Endothelial cell of umbilical vein (primary cell): ENCODE results near the gene ACER2.

Source experiments
- EZH2 ChIP-seq: IDR thresholded peaks from 2 replicates; pipeline ENCODE4 v1.6.1; 2012; ENCODE audit warnings: borderline replicate concordance, low read depth, mild to moderate bottlenecking, moderate library complexity, low read length, inconsistent platforms; ENCODE audit not compliant: severe bottlenecking
- GATA2 ChIP-seq: IDR thresholded peaks from 2 replicates; pipeline ENCODE4 v1.7.0; 2011; ENCODE audit warnings: low read depth, mild to moderate bottlenecking, moderate library complexity, mixed read lengths, low read length; ENCODE audit not compliant: insufficient read length, insufficient read depth
- MYC ChIP-seq: IDR thresholded peaks from one replicate; pipeline ENCODE4 v1.6.1; 2011; ENCODE audit warnings: mild to moderate bottlenecking, low read depth, low read length
- POLR2A ChIP-seq: IDR thresholded peaks from 2 replicates; pipeline ENCODE4 v1.6.1; 2012; ENCODE audit warnings: low read depth, mild to moderate bottlenecking, control low read depth, low read length
- POLR2AphosphoS5 ChIP-seq: IDR thresholded peaks from 2 replicates; pipeline ENCODE4 v1.6.1; 2012; ENCODE audit warnings: low read depth, mild to moderate bottlenecking, control low read depth, low read length, moderate library complexity; ENCODE audit not compliant: insufficient read depth
- TF ChIP-seq, protein P1 (sequence below), 2 donors: IDR thresholded peaks; 1 replicate in 1 of 2; 2 replicates in 1 of 2; pipeline ENCODE4 v1.5.1; 2011; ENCODE audit warnings: low read length in 2 of 2, mild to moderate bottlenecking in 2 of 2, moderate library complexity in 2 of 2, control low read depth in 1 of 2, inconsistent platforms in 1 of 2, low read depth in 1 of 2; ENCODE audit not compliant: insufficient read depth in 1 of 2; ENCODE audit errors: extremely low read depth in 1 of 2
- TF ChIP-seq, protein P2 (sequence below): IDR thresholded peaks from 2 replicates; pipeline ENCODE4 v1.6.1; 2011; ENCODE audit not compliant: insufficient read depth, insufficient read length

DNA sequence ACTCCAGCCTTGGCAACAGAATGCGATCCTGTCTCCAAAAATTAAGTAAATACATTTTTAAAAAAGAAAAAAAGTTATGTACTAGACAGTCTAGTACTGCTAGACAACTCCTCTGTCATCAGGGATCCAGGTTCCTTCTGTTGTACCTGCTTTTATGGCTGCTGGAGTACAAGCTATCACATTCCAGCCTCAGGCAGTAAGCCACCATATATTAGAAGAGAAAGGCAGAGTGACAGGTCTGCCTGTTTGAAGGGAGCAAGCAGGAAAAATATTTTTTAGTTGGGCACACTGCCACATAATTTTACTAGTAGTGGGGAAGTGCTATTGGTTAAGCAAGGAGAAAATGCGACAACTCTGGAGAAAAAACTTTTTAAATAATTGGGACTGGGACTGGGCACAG, 39.7 kb upstream of the ACER2 start:
- TF ChIP-seq POLR2AphosphoS5 (no peak), POLR2A (no peak), EZH2 (no peak), MYC (no peak), GATA2 (no peak)
- TF ChIP-seq, protein P1, sequence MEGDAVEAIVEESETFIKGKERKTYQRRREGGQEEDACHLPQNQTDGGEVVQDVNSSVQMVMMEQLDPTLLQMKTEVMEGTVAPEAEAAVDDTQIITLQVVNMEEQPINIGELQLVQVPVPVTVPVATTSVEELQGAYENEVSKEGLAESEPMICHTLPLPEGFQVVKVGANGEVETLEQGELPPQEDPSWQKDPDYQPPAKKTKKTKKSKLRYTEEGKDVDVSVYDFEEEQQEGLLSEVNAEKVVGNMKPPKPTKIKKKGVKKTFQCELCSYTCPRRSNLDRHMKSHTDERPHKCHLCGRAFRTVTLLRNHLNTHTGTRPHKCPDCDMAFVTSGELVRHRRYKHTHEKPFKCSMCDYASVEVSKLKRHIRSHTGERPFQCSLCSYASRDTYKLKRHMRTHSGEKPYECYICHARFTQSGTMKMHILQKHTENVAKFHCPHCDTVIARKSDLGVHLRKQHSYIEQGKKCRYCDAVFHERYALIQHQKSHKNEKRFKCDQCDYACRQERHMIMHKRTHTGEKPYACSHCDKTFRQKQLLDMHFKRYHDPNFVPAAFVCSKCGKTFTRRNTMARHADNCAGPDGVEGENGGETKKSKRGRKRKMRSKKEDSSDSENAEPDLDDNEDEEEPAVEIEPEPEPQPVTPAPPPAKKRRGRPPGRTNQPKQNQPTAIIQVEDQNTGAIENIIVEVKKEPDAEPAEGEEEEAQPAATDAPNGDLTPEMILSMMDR (IDR thresholded peaks at IDR 0.05; ENCODE audit: extremely low read depth in 1 of 2, insufficient read depth in 1 of 2, low read depth in 1 of 2, low read length in 2 of 2) = no peak
- TF ChIP-seq, protein P2, sequence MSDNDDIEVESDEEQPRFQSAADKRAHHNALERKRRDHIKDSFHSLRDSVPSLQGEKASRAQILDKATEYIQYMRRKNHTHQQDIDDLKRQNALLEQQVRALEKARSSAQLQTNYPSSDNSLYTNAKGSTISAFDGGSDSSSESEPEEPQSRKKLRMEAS = no peak
